H1 (cell line): ENCODE measurements around the gene TAAR8. TPM values are rescaled to one million over a fixed set of nuclear protein-coding genes. Genes with fewer than 3 reads are reported as not detected.

ENCODE experiments used
- CTCF ChIA-PET: fragments of 300-600 bp; sonication (Branson Sonifier 250); formaldehyde crosslinking; loops from one replicate; lab custom pipeline; 2021; ENCODE audit not compliant: partially characterized antibody; lab: Charles Lee
- POLR2A ChIA-PET: fragments of 300-600 bp; sonication (Branson Sonifier 250); formaldehyde crosslinking; loops from one replicate; lab custom pipeline; 2021; ENCODE audit warnings: inconsistent platforms; ENCODE audit not compliant: partially characterized antibody; lab: Charles Lee
- DNase-seq, 2 experiments: peaks; one replicate each; pipeline versions ENCODE4 v3.0.0 to v3.0.0-alpha.2; 2010 to 2022; ENCODE audit warnings: low spot score in 2 of 2, low read depth in 1 of 2, mixed read lengths in 1 of 2
- FAIRE-seq: peaks from 2 replicates; lab custom pipeline; 2011; peaks lifted over from hg19 to GRCh38; lab: Jason Lieb, UNC
- H2AFZ ChIP-seq: 2 replicates; pipeline ENCODE4 v1.8.1; 2012; ENCODE audit warnings: low read length, inconsistent platforms
- H2AK5ac ChIP-seq: 2 replicates; pipeline ENCODE4 v1.6.1; 2013; ENCODE audit warnings: low read depth, low read length
- H2BK120ac ChIP-seq: replicated peaks from 2 replicates; pipeline ENCODE3; 2013; ENCODE audit warnings: low read depth, low read length, inconsistent platforms
- H2BK12ac ChIP-seq: 2 replicates; pipeline ENCODE4 v1.6.1; 2013; ENCODE audit warnings: low read depth, low read length
- H2BK15ac ChIP-seq: 2 replicates; pipeline ENCODE4 v1.6.1; 2013; ENCODE audit warnings: low read length
- H2BK20ac ChIP-seq: 2 replicates; pipeline ENCODE4 v1.6.1; 2013; ENCODE audit warnings: low read length
- H2BK5ac ChIP-seq: 2 replicates; pipeline ENCODE4 v1.6.1; 2013; ENCODE audit warnings: low read depth, low read length
- H3K14ac ChIP-seq: 2 replicates; pipeline ENCODE4 v1.6.1; 2013; ENCODE audit warnings: inconsistent platforms; ENCODE audit not compliant: insufficient read length
- H3K18ac ChIP-seq: 2 replicates; pipeline ENCODE4 v1.6.1; 2013; ENCODE audit warnings: low read length; ENCODE audit errors: extremely low read depth
- H3K23ac ChIP-seq: 2 replicates; pipeline ENCODE4 v1.6.1; 2013; ENCODE audit warnings: inconsistent platforms; ENCODE audit not compliant: insufficient read length
- H3K23me2 ChIP-seq: 2 replicates; pipeline ENCODE4 v1.6.1; 2013; ENCODE audit warnings: low read depth, low read length
- H3K27ac ChIP-seq: 2 replicates; pipeline ENCODE4 v1.6.1; 2011; ENCODE audit warnings: low read depth, low read length, inconsistent platforms
- H3K27me3 ChIP-seq, 4 experiments: replicated peaks in 1 of 4; 1 replicate in 1 of 4; 2 replicates in 3 of 4; pipeline versions ENCODE4 v1.6.1 to v1.8.1; 2011 to 2013; ENCODE audit warnings: low read length in 3 of 4, mild to moderate bottlenecking in 3 of 4, inconsistent platforms in 2 of 4, mixed read lengths in 2 of 4, moderate library complexity in 1 of 4; ENCODE audit not compliant: control insufficient read depth in 3 of 4, insufficient read depth in 3 of 4; ENCODE audit errors: extremely low read depth in 1 of 4
- H3K36me3 ChIP-seq, 4 experiments: 2 replicates each; pipeline versions ENCODE4 v1.6.1 to v1.8.1; 2011 to 2013; ENCODE audit warnings: mild to moderate bottlenecking in 4 of 4, low read length in 3 of 4, moderate library complexity in 2 of 4, control low read depth in 1 of 4, inconsistent platforms in 1 of 4; ENCODE audit not compliant: insufficient read depth in 4 of 4, control insufficient read depth in 2 of 4
- H3K4ac ChIP-seq: replicated peaks from 2 replicates; pipeline ENCODE3; 2013; ENCODE audit warnings: low read length, low read depth, mixed read lengths, inconsistent platforms; ENCODE audit not compliant: insufficient read length
- H3K4me1 ChIP-seq, 4 experiments: replicated peaks in 1 of 4; 1 replicate in 1 of 4; 2 replicates in 3 of 4; pipeline versions ENCODE4 v1.6.1 to v1.8.1; 2011 to 2013; ENCODE audit warnings: low read length in 3 of 4, inconsistent platforms in 2 of 4, mixed read lengths in 1 of 4; ENCODE audit not compliant: insufficient read depth in 4 of 4, control insufficient read depth in 3 of 4
- H3K4me2 ChIP-seq, 2 experiments: 2 replicates each; pipeline versions ENCODE4 v1.6.1 to v1.8.1; 2011 to 2013; ENCODE audit warnings: low read depth in 2 of 2, low read length in 2 of 2, control low read depth in 1 of 2, inconsistent platforms in 1 of 2, mild to moderate bottlenecking in 1 of 2; ENCODE audit not compliant: insufficient read depth in 1 of 2
- H3K4me3 ChIP-seq, 4 experiments: fragments of 200-600, 300-600 bp in 1 of 4; sonication (generic), shearing (Covaris generic), sonication (Bioruptor Twin) in 1 of 4; 2 replicates each; pipeline versions ENCODE4 v1.5.1 to v1.8.1; 2011 to 2016; ENCODE audit warnings: low read length in 4 of 4, low read depth in 3 of 4, control low read depth in 2 of 4, inconsistent platforms in 2 of 4, mild to moderate bottlenecking in 2 of 4, mixed read lengths in 1 of 4, moderate library complexity in 1 of 4; ENCODE audit not compliant: insufficient read depth in 2 of 4; ENCODE audit errors: extremely low read depth in 1 of 4
- H3K56ac ChIP-seq: replicated peaks from 2 replicates; pipeline ENCODE3; 2013; ENCODE audit warnings: low read depth, mild to moderate bottlenecking, mixed read lengths, low read length, inconsistent platforms; ENCODE audit not compliant: insufficient read length
- H3K79me1 ChIP-seq: 2 replicates; pipeline ENCODE4 v1.6.1; 2013; ENCODE audit warnings: low read depth, low read length, control low read depth
- H3K79me2 ChIP-seq, 2 experiments: 2 replicates each; pipeline versions ENCODE4 v1.6.1 to v1.8.1; 2012 to 2013; ENCODE audit warnings: low read length in 2 of 2, mild to moderate bottlenecking in 2 of 2, inconsistent platforms in 1 of 2; ENCODE audit not compliant: insufficient read depth in 2 of 2, control insufficient read depth in 1 of 2
- H3K9ac ChIP-seq, 4 experiments: replicated peaks in 1 of 4; 1 replicate in 1 of 4; 2 replicates in 3 of 4; pipeline versions ENCODE4 v1.6.1 to v1.8.1; 2011 to 2013; ENCODE audit warnings: low read depth in 3 of 4, low read length in 3 of 4, control low read depth in 2 of 4, mild to moderate bottlenecking in 2 of 4, moderate library complexity in 2 of 4, inconsistent platforms in 1 of 4; ENCODE audit errors: extremely low read depth in 1 of 4
- H3K9me3 ChIP-seq, 2 experiments: 2 replicates each; pipeline versions ENCODE4 v1.6.1 to v1.8.1; 2012 to 2013; ENCODE audit warnings: mild to moderate bottlenecking in 2 of 2, moderate library complexity in 2 of 2, control low read depth in 1 of 2, inconsistent platforms in 1 of 2, low read depth in 1 of 2, low read length in 1 of 2, mixed read lengths in 1 of 2; ENCODE audit not compliant: insufficient read depth in 2 of 2
- H4K20me1 ChIP-seq, 2 experiments: replicated peaks in 1 of 2; 2 replicates each; pipeline versions ENCODE3 to v1.8.1; 2011 to 2013; ENCODE audit warnings: inconsistent platforms in 2 of 2, low read length in 2 of 2, mild to moderate bottlenecking in 1 of 2; ENCODE audit not compliant: insufficient read depth in 2 of 2, control insufficient read depth in 1 of 2
- H4K5ac ChIP-seq: 2 replicates; pipeline ENCODE4 v1.6.1; 2013; ENCODE audit warnings: low read length, low read depth, mixed read lengths, inconsistent platforms; ENCODE audit not compliant: insufficient read length
- H4K8ac ChIP-seq: 2 replicates; pipeline ENCODE4 v1.8.0; 2013; ENCODE audit warnings: mild to moderate bottlenecking, moderate library complexity, low read length, inconsistent platforms; ENCODE audit not compliant: insufficient read depth; ENCODE audit errors: extremely low read depth
- H4K91ac ChIP-seq: replicated peaks from 2 replicates; pipeline ENCODE3; 2013; ENCODE audit warnings: low read length, mixed read lengths, inconsistent platforms; ENCODE audit not compliant: insufficient read length
- ATF2 ChIP-seq: IDR thresholded peaks from 2 replicates; pipeline ENCODE4 v1.6.1; 2012; ENCODE audit warnings: low read length, inconsistent platforms
- E2F6 ChIP-seq: IDR thresholded peaks from 2 replicates; pipeline ENCODE4 v1.6.1; 2012; ENCODE audit warnings: inconsistent platforms
- KDM5A ChIP-seq: fragments of 200-600 bp; IDR thresholded peaks from 2 replicates; pipeline ENCODE4 v1.7.1; 2012; ENCODE audit warnings: mild to moderate bottlenecking, low read length, inconsistent platforms, mixed read lengths
- MAX ChIP-seq: IDR thresholded peaks from 2 replicates; pipeline ENCODE4 v1.6.1; 2012; ENCODE audit warnings: inconsistent platforms
- POU5F1 ChIP-seq: IDR thresholded peaks from 2 replicates; pipeline ENCODE4 v1.6.1; 2011; ENCODE audit warnings: low read depth, mild to moderate bottlenecking, low read length, moderate library complexity
- SIN3A ChIP-seq, 2 experiments: IDR thresholded peaks in 1 of 2; conservative IDR thresholded peaks in 1 of 2; 2 replicates each; pipeline ENCODE4 v1.6.1; 2011 to 2012; ENCODE audit warnings: low read length in 2 of 2, improper control_type of control experiment in 1 of 2, low read depth in 1 of 2, mild to moderate bottlenecking in 1 of 2
- TAF7 ChIP-seq: optimal IDR thresholded peaks from 2 replicates; pipeline ENCODE3; 2011; ENCODE audit warnings: low read depth, mild to moderate bottlenecking, inconsistent platforms, low read length, moderate library complexity, borderline replicate concordance
- USF2 ChIP-seq: IDR thresholded peaks from 2 replicates; pipeline ENCODE4 v1.6.1; 2011; ENCODE audit warnings: low read length, improper control_type of control experiment
- ZNF274 ChIP-seq: IDR thresholded peaks from 2 replicates; pipeline ENCODE4 v1.7.0; 2012; ENCODE audit warnings: low read length, borderline replicate concordance; ENCODE audit errors: extremely low read depth
- whole genome bisulfite sequencing, 2 experiments: shearing (Covaris generic) in 1 of 2; methylation state at CpG; one replicate each; pipeline versions ENCODE4 v1.1.6 to v1.1.7; 2013 to 2015; ENCODE audit warnings: low lambda C conversion rate in 2 of 2, mixed read lengths in 2 of 2, inconsistent platforms in 1 of 2, low coverage in 1 of 2, missing lambda C conversion rate in 1 of 2; ENCODE audit not compliant: insufficient replicate concordance in 2 of 2, insufficient coverage in 1 of 2, insufficient read length in 1 of 2; ENCODE audit errors: extremely low coverage in 1 of 2, missing lambda C conversion rate in 1 of 2; 5-methylcytosine and 5-hydroxymethylcytosine counted together
- polyA plus RNA-seq, 7 experiments: library from polyadenylated mRNA; depleted of rRNA in 3 of 7; stranded (reverse) in 5 of 7; unstranded in 2 of 7; fragments of >200 nt in 5 of 7; fragments of 200-250 nt in 2 of 7; gene quantifications; 1 replicate in 5 of 7; 2 replicates in 1 of 7; 4 replicates in 1 of 7; pipeline versions ENCODE4 v1.2.1 to v1.2.3, GENCODE V29; 2011 to 2013; ENCODE audit warnings: missing spikeins in 2 of 7, mixed read lengths in 2 of 7
- total RNA-seq: library from RNA; stranded (reverse); fragmentation: NEBNext Ultra II Directional; extraction: Animal tissue kit (Norgen Biotek cat#: 25700); gene quantifications from 2 replicates; pipeline ENCODE4 v1.2.1, GENCODE V29; 2021

TAAR8 gene
- total and polyA plus RNA-seq, 2 of the 8 experiments (the other 6 are each of a cell fraction or from before 2014, with no cell fraction given), result not detected

- no peak overlapping the region for H2AFZ ChIP-seq
- DNase-seq (no peak), FAIRE-seq (no peak)
- no peak overlapping the region for H4K8ac ChIP-seq
- H3K4me3 ChIP-seq, result no peak overlapping the region
- ChIA-PET POLR2A (no interaction called here), CTCF (interaction anchor here (0.7 kb wide), 1 partner anchor 8 kb away, joined by 4 read pairs; no protein-coding TSS in a partner anchor)
- no peak overlapping the region for H4K5ac ChIP-seq
- no peak overlapping the region for H3K14ac ChIP-seq
- H3K4me1 ChIP-seq, result no peaks in the 10 kb centered on the region
- H3K56ac ChIP-seq, result no peak overlapping the region
- no peaks in the 10 kb centered on the region for H3K36me3 ChIP-seq
- no peaks in the 10 kb centered on the region for H4K20me1 ChIP-seq
- no peaks in the 10 kb centered on the region for H3K23me2 ChIP-seq
- H2BK120ac ChIP-seq, result no peak overlapping the region
- H3K4me2 ChIP-seq, result no peak overlapping the region
- no peak overlapping the region for H3K27ac ChIP-seq
- H3K79me2 ChIP-seq, result no peaks in the 10 kb centered on the region
- H3K9ac ChIP-seq, result no peak overlapping the region
- H3K23ac ChIP-seq, result no peak overlapping the region
- no peak overlapping the region for H2BK5ac ChIP-seq
- H2BK20ac ChIP-seq, result no peak overlapping the region
- no peak overlapping the region for H2BK15ac ChIP-seq
- no peak overlapping the region for H3K18ac ChIP-seq
- WGBS, 2 experiments, result 75% methylated on average over 1 of the region's 1 CpG; no CpG with 5 or more reads in 1 of the 2 experiments
- no peaks in the 10 kb centered on the region for H3K79me1 ChIP-seq
- H3K9me3 ChIP-seq, result no peaks in the 10 kb centered on the region
- H3K27me3 ChIP-seq, result no peaks in the 10 kb centered on the region
- H2AK5ac ChIP-seq, result no peak overlapping the region
- no peak overlapping the region for H4K91ac ChIP-seq
- H3K4ac ChIP-seq, result no peak overlapping the region
- no peak overlapping the region for H2BK12ac ChIP-seq
- no peak for TF ChIP-seq ATF2
- TF ChIP-seq ZNF274, result no peak
- TF ChIP-seq KDM5A, result no peak
- no peak for TF ChIP-seq POU5F1
- no peak for TF ChIP-seq MAX
- TF ChIP-seq USF2, result no peak
- no peak for TF ChIP-seq E2F6
- no peak for TF ChIP-seq TAF7
- no peak for TF ChIP-seq SIN3A (conservative IDR thresholded peaks at IDR 0.05 in 1 of 2, IDR thresholded peaks at IDR 0.05 in 1 of 2; ENCODE audit: low read depth in 1 of 2, low read length in 2 of 2)
Observed at GRCh38 chr6:132590362-132590761, 37.9 kb downstream of the TAAR8 start.
